ENCODE measurements around the gene SLC8B1.

SLC8B1 gene

DNA sequence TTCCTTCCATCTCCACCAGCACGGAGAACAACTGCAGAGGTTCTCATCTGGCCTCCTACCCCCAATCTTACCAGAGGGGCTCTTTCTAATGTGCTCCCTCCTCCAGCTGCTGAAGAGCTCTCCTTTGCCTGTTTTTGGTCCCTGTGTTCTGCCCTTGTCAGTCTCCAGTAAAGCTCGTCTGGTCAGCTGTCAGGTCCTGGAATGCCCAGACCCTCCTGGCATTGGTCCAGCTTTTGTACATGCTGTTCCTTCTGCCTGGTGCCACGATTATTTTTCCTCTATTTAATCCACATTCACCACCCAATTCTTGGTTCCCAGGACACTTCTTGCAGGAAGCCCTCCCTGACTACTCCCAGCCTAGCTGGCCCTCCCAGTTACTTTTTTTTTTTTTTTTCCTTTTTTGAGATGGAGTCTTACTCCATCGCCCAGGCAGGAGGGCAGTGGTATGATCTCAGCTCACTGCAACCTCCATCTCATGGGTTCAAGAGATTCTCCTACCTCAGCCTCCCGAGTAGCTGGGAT, 6.5 kb downstream of the SLC8B1 start:
- Mint-ChIP-seq H3K4me1 (peaks cover 32% of the 10 kb centered on the region), H3K27ac (ENCODE audit: low read depth) (no peak overlapping the region), H3K9me3 (no peaks in the 10 kb centered on the region), H3K27me3 (no peaks in the 10 kb centered on the region), H3K36me3 (ENCODE audit: insufficient read depth) (peaks cover 14% of the 10 kb centered on the region), H3K4me3 (no peak overlapping the region)
- ATAC-seq (replicated peaks; ENCODE audit: extremely low read depth, poor library complexity, severe bottlenecking) (no peak), DNase-seq (ENCODE audit: low spot score in 2 of 2) (no peak)

DNA sequence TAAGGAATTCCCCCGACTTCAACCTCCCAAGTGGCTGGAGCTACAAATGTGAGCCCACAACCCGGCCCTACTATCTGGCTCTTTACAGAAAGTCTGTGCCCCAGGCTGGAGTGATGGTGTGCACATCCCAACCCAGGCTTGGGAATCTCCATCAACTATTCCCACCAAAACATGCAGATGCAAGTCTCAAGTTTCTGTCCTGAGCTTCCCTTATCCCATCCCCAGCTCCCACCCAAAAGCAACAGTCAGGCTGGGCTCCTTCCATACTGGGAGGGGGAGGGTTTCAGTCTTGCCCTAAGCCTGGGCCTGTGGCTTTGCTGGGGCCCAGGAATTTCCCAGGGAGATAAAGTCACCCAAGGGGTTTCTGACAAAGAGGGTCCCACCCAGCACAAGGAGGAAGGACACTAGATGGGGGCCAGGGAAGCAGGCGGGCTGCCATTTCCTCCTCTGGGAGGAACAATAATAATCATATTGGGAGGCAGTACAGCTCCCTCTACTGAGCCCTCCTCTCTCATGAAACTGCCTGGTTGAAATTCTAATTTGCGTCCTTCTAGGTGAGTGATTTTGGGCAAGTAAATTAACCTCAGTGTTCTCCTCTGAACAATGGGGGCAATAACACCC, 8.0 kb downstream of the SLC8B1 start:
- no peaks in the 10 kb centered on the region for H3K9me3 Mint-ChIP-seq
- H3K4me1 Mint-ChIP-seq = peaks cover 33% of the 10 kb centered on the region
- peaks cover 14% of the 10 kb centered on the region for H3K36me3 Mint-ChIP-seq (ENCODE audit: insufficient read depth)
- no peaks in the 10 kb centered on the region for H3K27me3 Mint-ChIP-seq
- H3K27ac Mint-ChIP-seq (ENCODE audit: low read depth) = no peak overlapping the region
- H3K4me3 Mint-ChIP-seq = no peak overlapping the region
- no peak for DNase-seq (ENCODE audit: low spot score in 2 of 2)
- ATAC-seq (replicated peaks; ENCODE audit: extremely low read depth, poor library complexity, severe bottlenecking) = no peak

DNA sequence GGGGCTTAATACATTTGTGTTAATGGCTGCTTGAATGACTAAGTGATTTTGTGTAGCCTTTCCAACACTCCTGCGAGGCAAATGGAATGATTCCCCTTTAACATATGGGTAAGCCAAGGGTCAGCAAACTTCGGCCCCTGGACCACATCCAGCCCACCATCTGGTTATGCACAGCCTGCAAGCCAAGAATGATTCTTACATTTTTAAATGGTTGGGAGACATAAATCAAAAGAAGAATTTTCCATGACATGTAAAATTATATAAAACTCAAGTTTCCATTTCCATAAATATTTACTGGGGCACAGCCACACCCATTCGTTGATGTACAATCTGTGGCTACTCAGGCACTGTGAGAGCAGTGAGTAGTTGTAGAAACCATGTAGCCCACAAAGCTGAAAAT, 9.0 kb downstream of the SLC8B1 start:
- no peaks in the 10 kb centered on the region for H3K27me3 Mint-ChIP-seq
- H3K36me3 Mint-ChIP-seq (ENCODE audit: insufficient read depth) = peaks cover 15% of the 10 kb centered on the region
- no peak overlapping the region for H3K4me3 Mint-ChIP-seq
- no peaks in the 10 kb centered on the region for H3K9me3 Mint-ChIP-seq
- peaks cover 29% of the 10 kb centered on the region for H3K4me1 Mint-ChIP-seq
- DNase-seq (ENCODE audit: low spot score in 2 of 2) (no peak), ATAC-seq (replicated peaks; ENCODE audit: extremely low read depth, poor library complexity, severe bottlenecking) (no peak)
- no peak overlapping the region for H3K27ac Mint-ChIP-seq (ENCODE audit: low read depth)

DNA sequence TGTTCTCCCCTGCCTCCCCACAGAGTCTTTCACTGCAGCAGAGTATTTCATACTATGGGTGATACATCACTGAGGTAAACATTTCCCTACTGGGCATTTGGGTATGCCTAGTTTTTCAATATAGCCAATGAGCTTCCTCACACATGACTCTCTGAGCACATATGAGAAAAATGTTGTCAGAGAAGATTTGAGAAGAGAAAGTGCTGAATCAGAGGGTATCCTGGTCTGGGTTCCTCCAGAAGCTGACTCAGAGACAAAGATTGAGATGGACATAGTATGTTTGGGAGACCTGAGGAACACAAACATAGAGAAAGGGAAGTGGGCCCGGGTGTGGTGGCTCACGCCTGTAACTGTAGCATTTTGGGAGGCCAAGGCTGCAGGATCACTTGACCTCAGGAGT, 12.6 kb downstream of the SLC8B1 start:
- no peak for DNase-seq (ENCODE audit: low spot score in 2 of 2)
- Mint-ChIP-seq H3K27ac (ENCODE audit: low read depth) (no peak overlapping the region), H3K4me3 (no peak overlapping the region), H3K36me3 (ENCODE audit: insufficient read depth) (peaks cover 19% of the 10 kb centered on the region), H3K4me1 (peaks cover 9% of the 10 kb centered on the region), H3K27me3 (no peaks in the 10 kb centered on the region), H3K9me3 (no peaks in the 10 kb centered on the region)
- no peak for ATAC-seq (replicated peaks; ENCODE audit: extremely low read depth, poor library complexity, severe bottlenecking)

DNA sequence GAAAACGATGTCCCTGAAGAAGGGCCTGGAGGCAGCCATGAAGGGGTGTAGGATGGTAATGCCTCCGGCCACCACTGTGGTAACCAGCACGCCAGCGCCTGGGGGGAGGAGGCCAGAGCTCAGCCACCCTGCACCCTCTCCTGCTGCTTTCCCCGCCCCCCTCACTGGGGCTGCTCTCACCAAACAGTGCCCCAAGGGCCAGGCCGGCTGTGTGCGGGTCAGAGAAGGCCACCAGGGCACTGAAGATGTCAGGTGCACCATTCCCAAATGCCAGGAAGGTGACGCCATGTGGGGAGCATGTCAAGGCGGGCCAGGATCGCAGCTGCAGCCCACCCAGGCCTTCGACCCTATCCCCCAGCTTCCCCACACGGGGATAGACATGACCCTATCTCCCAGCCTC, 14.5 kb downstream of the SLC8B1 start:
- peaks cover 23% of the 10 kb centered on the region for H3K36me3 Mint-ChIP-seq (ENCODE audit: insufficient read depth)
- no peak overlapping the region for H3K27ac Mint-ChIP-seq (ENCODE audit: low read depth)
- no peaks in the 10 kb centered on the region for H3K9me3 Mint-ChIP-seq
- DNase-seq (ENCODE audit: low spot score in 2 of 2) = no peak
- H3K4me1 Mint-ChIP-seq = peaks cover 9% of the 10 kb centered on the region
- H3K4me3 Mint-ChIP-seq = no peak overlapping the region
- no peak for ATAC-seq (replicated peaks; ENCODE audit: extremely low read depth, poor library complexity, severe bottlenecking)
- no peaks in the 10 kb centered on the region for H3K27me3 Mint-ChIP-seq

DNA sequence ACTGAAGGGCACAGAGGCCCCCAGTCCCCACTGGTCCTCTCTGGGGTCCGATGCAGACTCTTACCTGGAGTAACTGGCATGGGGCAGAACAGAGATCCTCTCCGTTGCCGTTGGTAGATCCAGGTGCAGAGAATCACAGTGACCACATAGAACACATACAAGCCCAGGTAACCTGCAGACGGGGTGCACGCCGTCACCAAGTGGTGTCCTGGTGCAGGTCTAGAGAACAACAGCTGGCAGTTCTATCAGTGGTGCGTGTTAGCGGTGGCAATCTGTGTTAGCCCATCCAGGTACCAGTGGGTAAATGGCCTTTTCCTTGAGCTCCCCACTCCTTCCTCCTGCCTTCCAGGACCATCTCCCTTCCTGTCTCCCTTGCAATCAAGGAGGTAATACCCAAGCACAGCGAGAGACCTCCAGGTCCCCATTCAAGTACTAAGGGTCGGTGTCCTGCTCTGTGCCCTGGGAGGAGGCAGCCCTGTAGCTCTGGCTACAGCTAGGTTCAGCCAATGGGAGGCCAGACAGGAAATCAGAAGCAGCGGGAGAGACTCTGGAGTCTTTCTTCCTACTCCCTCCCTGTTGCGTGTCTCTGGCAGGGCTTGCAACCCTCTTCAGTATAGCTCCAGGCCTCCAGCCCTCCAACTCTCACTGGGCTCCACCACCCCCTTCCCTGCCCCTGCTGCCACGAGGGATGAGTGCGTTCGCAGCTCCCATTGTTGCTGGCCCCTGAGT, 15.8 kb downstream of the SLC8B1 start:
- DNase-seq (ENCODE audit: low spot score in 2 of 2) (no peak), ATAC-seq (replicated peaks; ENCODE audit: extremely low read depth, poor library complexity, severe bottlenecking) (no peak)
- Mint-ChIP-seq H3K27me3 (no peaks in the 10 kb centered on the region), H3K4me3 (no peak overlapping the region), H3K27ac (ENCODE audit: low read depth) (peak overlapping the region; percentile 60), H3K4me1 (peaks cover 9% of the 10 kb centered on the region), H3K36me3 (ENCODE audit: insufficient read depth) (peaks cover 26% of the 10 kb centered on the region), H3K9me3 (no peaks in the 10 kb centered on the region)

DNA sequence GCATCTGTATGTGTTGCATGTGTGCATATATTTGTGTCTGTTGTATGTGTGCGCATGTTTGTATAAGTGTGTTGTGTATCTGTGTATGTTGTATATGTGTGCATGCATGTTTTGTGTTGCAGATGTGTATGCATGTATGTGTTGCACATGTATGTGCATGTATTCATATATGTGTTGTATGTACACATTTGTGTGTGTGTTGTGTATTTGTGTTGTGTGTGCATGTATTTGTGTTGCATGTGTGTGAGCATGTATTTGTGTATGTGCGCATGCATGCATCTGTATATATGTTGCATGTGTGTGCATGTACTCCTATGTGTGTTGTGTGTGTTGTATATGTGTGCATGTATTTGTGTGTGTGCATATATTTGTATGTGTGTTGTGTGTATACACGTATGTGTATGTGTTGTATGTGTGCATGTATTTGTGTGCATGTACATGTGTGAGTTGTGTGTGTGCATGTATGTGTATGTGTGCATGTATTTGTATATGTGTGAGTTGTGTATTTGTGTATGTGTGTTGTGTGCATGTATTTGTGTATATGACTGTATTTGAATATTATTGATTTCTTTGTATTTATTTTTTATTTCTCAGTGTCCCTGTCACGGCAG, 16.8 kb downstream of the SLC8B1 start:
- DNase-seq (ENCODE audit: low spot score in 2 of 2) = no peak
- peaks cover 9% of the 10 kb centered on the region for H3K4me1 Mint-ChIP-seq
- no peaks in the 10 kb centered on the region for H3K9me3 Mint-ChIP-seq
- peaks cover 24% of the 10 kb centered on the region for H3K36me3 Mint-ChIP-seq (ENCODE audit: insufficient read depth)
- no peaks in the 10 kb centered on the region for H3K27me3 Mint-ChIP-seq
- no peak overlapping the region for H3K27ac Mint-ChIP-seq (ENCODE audit: low read depth)
- ATAC-seq (replicated peaks; ENCODE audit: extremely low read depth, poor library complexity, severe bottlenecking) = no peak
- H3K4me3 Mint-ChIP-seq = no peak overlapping the region

DNA sequence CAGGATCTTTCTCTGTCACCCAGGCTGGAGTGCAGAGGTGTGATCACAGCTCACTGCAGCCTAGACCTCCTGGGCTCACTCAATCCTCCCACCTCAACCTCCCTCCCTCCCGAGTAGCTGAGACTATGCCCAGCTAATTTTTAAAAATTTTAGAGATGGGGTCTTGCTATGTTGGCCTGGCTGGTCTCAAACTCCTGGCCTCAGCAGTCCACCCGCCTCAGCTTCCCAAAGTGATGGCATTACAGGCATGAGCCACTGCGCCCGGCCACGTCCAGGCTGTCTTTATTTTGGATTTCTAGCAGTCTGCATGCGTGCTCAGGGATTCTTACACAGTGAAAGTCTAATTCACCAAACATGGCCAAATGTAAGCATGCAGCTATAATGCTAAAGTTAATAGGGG, 17.8 kb downstream of the SLC8B1 start:
- Mint-ChIP-seq H3K4me3 (no peak overlapping the region), H3K9me3 (no peaks in the 10 kb centered on the region), H3K27me3 (no peaks in the 10 kb centered on the region), H3K4me1 (no peaks in the 10 kb centered on the region), H3K36me3 (ENCODE audit: insufficient read depth) (peaks cover 24% of the 10 kb centered on the region), H3K27ac (ENCODE audit: low read depth) (no peak overlapping the region)
- no peak for ATAC-seq (replicated peaks; ENCODE audit: extremely low read depth, poor library complexity, severe bottlenecking)
- no peak for DNase-seq (ENCODE audit: low spot score in 2 of 2)

DNA sequence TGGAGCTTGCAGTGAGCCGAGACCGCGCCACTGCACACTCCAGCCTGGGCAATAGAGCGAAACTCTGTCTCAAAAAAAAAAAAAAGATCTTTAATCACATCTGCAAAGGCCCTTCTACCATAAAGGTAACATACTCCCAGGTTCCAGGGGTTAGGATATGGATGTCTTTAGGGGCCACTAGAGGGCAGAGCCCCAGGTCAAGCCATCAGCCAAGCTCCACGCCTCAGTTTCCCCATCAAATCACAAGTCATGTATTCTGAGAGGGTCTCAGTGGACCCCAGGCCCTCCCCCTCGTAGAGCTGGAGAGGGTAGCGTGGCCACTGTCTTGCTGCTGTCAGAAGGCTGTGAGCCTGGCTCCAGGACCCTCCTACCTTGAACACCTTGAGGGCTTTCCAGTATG, 18.8 kb downstream of the SLC8B1 start:
- H3K27me3 Mint-ChIP-seq = no peaks in the 10 kb centered on the region
- DNase-seq (ENCODE audit: low spot score in 2 of 2) (no peak), ATAC-seq (replicated peaks; ENCODE audit: extremely low read depth, poor library complexity, severe bottlenecking) (no peak)
- H3K27ac Mint-ChIP-seq (ENCODE audit: low read depth) = no peak overlapping the region
- H3K4me1 Mint-ChIP-seq = no peaks in the 10 kb centered on the region
- H3K9me3 Mint-ChIP-seq = no peaks in the 10 kb centered on the region
- H3K36me3 Mint-ChIP-seq (ENCODE audit: insufficient read depth) = peaks cover 23% of the 10 kb centered on the region
- no peak overlapping the region for H3K4me3 Mint-ChIP-seq

DNA sequence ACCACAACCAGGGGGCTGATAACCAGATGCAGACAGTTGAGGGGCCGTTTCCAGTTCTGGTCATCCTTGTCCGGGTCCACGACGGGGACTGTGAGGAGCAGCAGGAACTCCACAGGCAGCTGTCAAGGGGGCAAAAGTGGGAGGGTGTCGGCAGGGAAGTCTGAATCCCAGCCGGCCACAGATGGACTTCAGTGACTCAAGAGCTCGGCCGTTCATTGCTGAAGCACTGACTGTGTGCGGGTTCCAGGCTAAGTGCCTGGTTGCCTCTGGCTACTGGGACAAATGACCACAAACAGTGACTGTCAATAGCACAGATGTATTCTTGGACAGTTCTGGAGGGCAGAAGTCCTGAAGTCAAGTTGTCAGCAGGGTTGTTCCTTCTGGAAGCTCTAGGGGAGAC, 19.6 kb downstream of the SLC8B1 start:
- Mint-ChIP-seq H3K4me3 (no peak overlapping the region), H3K9me3 (no peaks in the 10 kb centered on the region), H3K36me3 (ENCODE audit: insufficient read depth) (peaks cover 20% of the 10 kb centered on the region), H3K27ac (ENCODE audit: low read depth) (no peak overlapping the region), H3K4me1 (no peaks in the 10 kb centered on the region), H3K27me3 (no peaks in the 10 kb centered on the region)
- DNase-seq (ENCODE audit: low spot score in 2 of 2) (no peak), ATAC-seq (replicated peaks; ENCODE audit: extremely low read depth, poor library complexity, severe bottlenecking) (no peak)

DNA sequence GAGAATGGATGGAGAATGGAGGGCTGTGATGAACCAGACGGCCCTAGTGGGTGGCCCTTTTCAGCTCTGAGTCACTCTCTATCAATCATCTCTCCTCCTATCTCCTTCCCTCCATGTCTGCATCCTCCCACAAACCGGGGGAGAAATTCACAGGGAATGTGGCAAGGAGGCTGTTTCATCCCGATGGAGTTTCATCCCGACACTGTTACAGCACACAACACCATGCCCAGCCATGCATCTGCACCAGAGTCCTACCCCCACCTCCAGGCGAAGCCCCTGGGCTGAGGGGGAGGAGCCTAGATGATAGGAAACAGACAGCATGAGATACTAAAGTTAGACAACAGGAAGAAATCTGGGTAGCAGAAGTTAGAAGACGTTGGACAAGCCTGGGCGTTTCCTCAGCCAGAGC, 20.8 kb downstream of the SLC8B1 start:
- ATAC-seq (replicated peaks; ENCODE audit: extremely low read depth, poor library complexity, severe bottlenecking) (no peak), DNase-seq (ENCODE audit: low spot score in 2 of 2) (no peak)
- H3K27ac Mint-ChIP-seq (ENCODE audit: low read depth) = no peak overlapping the region
- H3K4me3 Mint-ChIP-seq = no peak overlapping the region
- H3K4me1 Mint-ChIP-seq = no peaks in the 10 kb centered on the region
- H3K9me3 Mint-ChIP-seq = no peaks in the 10 kb centered on the region
- H3K27me3 Mint-ChIP-seq = no peaks in the 10 kb centered on the region
- H3K36me3 Mint-ChIP-seq (ENCODE audit: insufficient read depth) = peaks cover 22% of the 10 kb centered on the region

DNA sequence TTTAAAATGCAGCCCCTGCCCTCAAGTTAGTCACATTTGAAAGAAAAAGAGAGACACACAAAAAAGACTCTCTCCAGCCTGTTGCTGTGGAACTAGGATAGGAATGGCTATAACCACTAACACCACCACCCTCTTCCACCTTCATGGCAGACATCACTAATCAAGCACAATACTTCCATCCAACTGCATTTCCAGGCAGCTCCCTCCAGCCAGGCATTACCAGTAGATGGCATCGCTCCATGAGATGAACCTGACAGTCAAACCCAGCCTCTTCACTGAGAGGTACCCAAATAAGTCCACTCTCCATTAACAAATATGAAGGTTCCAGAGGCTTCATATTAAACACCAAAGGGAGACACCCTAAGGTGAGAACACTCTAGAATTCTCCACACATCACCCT, 24.4 kb downstream of the SLC8B1 start:
- no peaks in the 10 kb centered on the region for H3K9me3 Mint-ChIP-seq
- H3K27ac Mint-ChIP-seq (ENCODE audit: low read depth) = no peak overlapping the region
- no peak for DNase-seq (ENCODE audit: low spot score in 2 of 2)
- peaks cover 24% of the 10 kb centered on the region for H3K36me3 Mint-ChIP-seq (ENCODE audit: insufficient read depth)
- no peaks in the 10 kb centered on the region for H3K4me1 Mint-ChIP-seq
- no peak overlapping the region for H3K4me3 Mint-ChIP-seq
- no peaks in the 10 kb centered on the region for H3K27me3 Mint-ChIP-seq
- no peak for ATAC-seq (replicated peaks; ENCODE audit: extremely low read depth, poor library complexity, severe bottlenecking)

DNA sequence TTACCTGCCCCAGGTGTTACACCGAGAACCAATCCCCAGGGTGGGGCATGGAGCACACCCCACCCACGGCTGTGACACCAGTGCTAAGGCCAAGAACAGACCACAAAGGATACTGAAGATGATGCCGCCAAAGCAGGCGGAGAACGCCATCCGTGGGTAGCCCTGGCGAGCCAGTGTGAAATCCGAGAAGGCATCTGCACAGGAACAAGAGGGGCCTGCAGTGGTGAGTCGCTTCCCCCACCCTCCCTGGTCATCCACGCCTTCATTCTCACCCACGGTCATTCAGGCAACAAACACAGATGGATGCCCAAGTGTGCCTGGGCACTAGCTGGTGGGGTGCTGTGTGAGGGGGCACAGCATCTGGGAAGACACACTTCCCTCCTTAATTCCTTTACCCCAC, 28.5 kb downstream of the SLC8B1 start:
- H3K27ac Mint-ChIP-seq (ENCODE audit: low read depth) = no peak overlapping the region
- H3K9me3 Mint-ChIP-seq = no peaks in the 10 kb centered on the region
- ATAC-seq (replicated peaks; ENCODE audit: extremely low read depth, poor library complexity, severe bottlenecking) (no peak), DNase-seq (ENCODE audit: low spot score in 2 of 2) (no peak)
- no peaks in the 10 kb centered on the region for H3K4me1 Mint-ChIP-seq
- H3K4me3 Mint-ChIP-seq = no peak overlapping the region
- no peaks in the 10 kb centered on the region for H3K27me3 Mint-ChIP-seq
- peaks cover 31% of the 10 kb centered on the region for H3K36me3 Mint-ChIP-seq (ENCODE audit: insufficient read depth)
